ENCODE results near the gene CDH24. TPM values are rescaled to one million over a fixed set of nuclear protein-coding genes. Genes with fewer than 3 reads are reported as not detected.

Gene CDH24
- total RNA-seq, 2 experiments from 2014 or later: 2.9 to 3.0 TPM

GRCh38 chr14:23045419-23046357, 11.6 kb downstream of the CDH24 start:
- no peaks in the 10 kb centered on the region for H3K36me3 Mint-ChIP-seq (ENCODE audit: low read depth)
- POLR2A ChIA-PET: no interaction called here

GRCh38 chr14:23044840-23045239, 12.5 kb downstream of the CDH24 start:
- no peaks in the 10 kb centered on the region for H3K36me3 Mint-ChIP-seq (ENCODE audit: low read depth)
- H3K27ac Mint-ChIP-seq: no peak overlapping the region
- H3K4me3 Mint-ChIP-seq: no peak overlapping the region
- no peaks in the 10 kb centered on the region for H3K9me3 Mint-ChIP-seq
- ChIA-PET CTCF (interaction anchor here (1.2 kb wide), 1 partner anchor 38 kb away, joined by 4 read pairs; no protein-coding TSS in a partner anchor), POLR2A (no interaction called here)
- H3K27me3 Mint-ChIP-seq: no peaks in the 10 kb centered on the region
- no peaks in the 10 kb centered on the region for H3K4me1 Mint-ChIP-seq
- no peak for DNase-seq

More at GRCh38 chr14:23045419-23046357, 11.6 kb downstream of the CDH24 start:
- Mint-ChIP-seq H3K9me3 (no peaks in the 10 kb centered on the region), H3K4me1 (no peaks in the 10 kb centered on the region), H3K4me3 (no peak overlapping the region), H3K27me3 (no peaks in the 10 kb centered on the region), H3K27ac (no peak overlapping the region)
- DNase-seq: no peak
- CTCF ChIA-PET: interaction anchor here (0.8 to 1.3 kb wide), 3 partner anchors 9 to 35 kb away, joined by 3 read pairs; no protein-coding TSS in a partner anchor

- Mint-ChIP-seq H3K27me3 (no peaks in the 10 kb centered on the region), H3K27ac (no peak overlapping the region), H3K4me1 (no peaks in the 10 kb centered on the region), H3K9me3 (no peaks in the 10 kb centered on the region), H3K36me3 (ENCODE audit: low read depth) (no peaks in the 10 kb centered on the region), H3K4me3 (no peak overlapping the region)
- POLR2A ChIA-PET: no interaction called here
- no peak for DNase-seq
- CTCF ChIA-PET: interaction anchor here (0.6 to 3.5 kb wide), 4 partner anchors 13 to 314 kb away, joined by 3 to 13 read pairs (median 4); partner anchors contain the start of gene CDH24
Measured at GRCh38 chr14:23043754-23044153, 13.6 kb downstream of the CDH24 start.

GRCh38 chr14:23043145-23043544, 14.2 kb downstream of the CDH24 start:
- ChIA-PET POLR2A (no interaction called here), CTCF (interaction anchor here (0.6 to 3.5 kb wide), 5 partner anchors 11 to 314 kb away, joined by 3 to 13 read pairs (median 4); partner anchors contain the start of gene CDH24)
- H3K4me1 Mint-ChIP-seq: no peaks in the 10 kb centered on the region
- no peaks in the 10 kb centered on the region for H3K36me3 Mint-ChIP-seq (ENCODE audit: low read depth)
- H3K27ac Mint-ChIP-seq: no peak overlapping the region
- H3K4me3 Mint-ChIP-seq: no peak overlapping the region
- H3K9me3 Mint-ChIP-seq: no peaks in the 10 kb centered on the region
- H3K27me3 Mint-ChIP-seq: no peaks in the 10 kb centered on the region
- DNase-seq: no peak

- ChIA-PET CTCF (interaction anchor here (0.6 to 3.5 kb wide), 7 partner anchors 11 to 56 kb away, joined by 3 to 13 read pairs (median 5); partner anchors contain the start of gene CDH24), POLR2A (no interaction called here)
- H3K27ac Mint-ChIP-seq: no peak within 1 kb of the TSS
- no peak within 1 kb of the TSS for H3K4me3 Mint-ChIP-seq
- H3K27me3 Mint-ChIP-seq: no peaks in the 10 kb centered on the region
- no peaks in the 10 kb centered on the region for H3K9me3 Mint-ChIP-seq
- no peak for DNase-seq
- H3K36me3 Mint-ChIP-seq (ENCODE audit: low read depth): no peaks in the 10 kb centered on the region
- H3K4me1 Mint-ChIP-seq: no peaks in the 10 kb centered on the region
Measured at GRCh38 chr14:23042162-23042965, 15.0 kb downstream of the CDH24 start, which contains the start of gene PSMB11. PSMB11 (plus strand) TSS chr14:23042212; CDS start chr14:23042226, 14 bp downstream.

GRCh38 chr14:23041729-23042128, 15.6 kb downstream of the CDH24 start:
- Mint-ChIP-seq H3K4me3 (no peak overlapping the region), H3K36me3 (ENCODE audit: low read depth) (no peaks in the 10 kb centered on the region), H3K27ac (no peak overlapping the region), H3K9me3 (no peaks in the 10 kb centered on the region), H3K27me3 (no peaks in the 10 kb centered on the region), H3K4me1 (peaks cover under 1% of the 10 kb centered on the region)
- CTCF ChIA-PET: interaction anchor here (0.7 to 3.5 kb wide), 5 partner anchors 16 to 59 kb away, joined by 3 to 13 read pairs (median 5); partner anchors contain the start of genes AJUBA and CDH24
- POLR2A ChIA-PET: no interaction called here
- no peak for DNase-seq

- ChIA-PET CTCF (interaction anchor here (0.6 to 3.0 kb wide), 5 partner anchors 15 to 137 kb away, joined by 3 to 10 read pairs (median 4); partner anchors contain the start of gene CDH24), POLR2A (no interaction called here)
- H3K27ac Mint-ChIP-seq: no peak overlapping the region
- peaks cover 11% of the 10 kb centered on the region for H3K4me1 Mint-ChIP-seq
- no peak overlapping the region for H3K4me3 Mint-ChIP-seq
- no peaks in the 10 kb centered on the region for H3K36me3 Mint-ChIP-seq (ENCODE audit: low read depth)
- H3K9me3 Mint-ChIP-seq: no peaks in the 10 kb centered on the region
- no peak for DNase-seq
- no peaks in the 10 kb centered on the region for H3K27me3 Mint-ChIP-seq
Measured at GRCh38 chr14:23040100-23040499, 17.2 kb downstream of the CDH24 start.

- CTCF ChIA-PET: interaction anchor here (0.6 to 2.5 kb wide), 5 partner anchors 15 to 229 kb away, joined by 3 to 20 read pairs (median 3); partner anchors contain the start of gene CDH24
Measured at GRCh38 chr14:23035303-23036144, 21.8 kb downstream of the CDH24 start.

GRCh38 chr14:23034498-23035302, 22.6 kb downstream of the CDH24 start, which contains the start of gene PSMB5:
PSMB5 (minus strand) TSS chr14:23034900; CDS start chr14:23034881, 19 bp downstream.
- POLR2A ChIA-PET: no interaction called here
- H3K36me3 Mint-ChIP-seq (ENCODE audit: low read depth): peaks cover 26% of the 10 kb centered on the region
- H3K9me3 Mint-ChIP-seq: no peaks in the 10 kb centered on the region
- H3K27ac Mint-ChIP-seq: peak within 1 kb of the TSS; percentile 98
- peak; percentile 95 for DNase-seq
- CTCF ChIA-PET: interaction anchor here (0.6 to 2.5 kb wide), 9 partner anchors 12 to 1211 kb away, joined by 3 to 20 read pairs (median 5); partner anchors contain the start of gene CDH24
- peak within 1 kb of the TSS; percentile 93 for H3K4me3 Mint-ChIP-seq
- H3K4me1 Mint-ChIP-seq: peaks cover 34% of the 10 kb centered on the region
- no peaks in the 10 kb centered on the region for H3K27me3 Mint-ChIP-seq

More at GRCh38 chr14:23035303-23036144, 21.8 kb downstream of the CDH24 start:
- Mint-ChIP-seq H3K4me3 (peak overlapping the region; percentile 93), H3K4me1 (peaks cover 34% of the 10 kb centered on the region), H3K9me3 (no peaks in the 10 kb centered on the region), H3K27me3 (no peaks in the 10 kb centered on the region), H3K36me3 (ENCODE audit: low read depth) (peaks cover 26% of the 10 kb centered on the region), H3K27ac (peak overlapping the region; percentile 98)
- POLR2A ChIA-PET: no interaction called here
- no peak for DNase-seq

- Mint-ChIP-seq H3K27me3 (no peaks in the 10 kb centered on the region), H3K4me1 (peaks cover 40% of the 10 kb centered on the region), H3K27ac (peak overlapping the region; percentile 98), H3K4me3 (peak overlapping the region; percentile 93), H3K9me3 (no peaks in the 10 kb centered on the region), H3K36me3 (ENCODE audit: low read depth) (peaks cover 31% of the 10 kb centered on the region)
- CTCF ChIA-PET: interaction anchor here (0.6 to 2.5 kb wide), 13 partner anchors 11 to 1211 kb away, joined by 3 to 20 read pairs (median 4); partner anchors contain the start of gene CDH24
- no peak for DNase-seq
- POLR2A ChIA-PET: no interaction called here
Measured at GRCh38 chr14:23033801-23034497, 23.4 kb downstream of the CDH24 start.

All from activated CD4-positive, alpha-beta T cell treated with anti-CD3 and anti-CD28 coated beads, Interleukin-2, amount 10 ng/mL, durations not matched to agents 7 days and 5 days (primary cell).